ENCODE results near the gene KLB.
A peak's percentile ranks its signal among the peaks of the same experiment; 100 is the strongest.
"Not testable (repeated sequence)": the region's sequence is repeated elsewhere in the genome, so short reads cannot be mapped to it uniquely, and the experiment has no call there.

Gene KLB

GRCh38 chr4:39425297-39425696 is 18.6 kb downstream of the KLB start:
- DNase-seq (ENCODE audit: low read depth in 1 of 2, low spot score in 1 of 2) = not testable (repeated sequence)

GRCh38 chr4:39426728-39427127 is 20.0 kb downstream of the KLB start:
- DNase-seq (ENCODE audit: low read depth in 1 of 2, low spot score in 1 of 2) = no peak

GRCh38 chr4:39427520-39428114 is 20.9 kb downstream of the KLB start:
- DNase-seq (ENCODE audit: low read depth in 1 of 2, low spot score in 1 of 2) = no peak

- DNase-seq (ENCODE audit: low read depth in 1 of 2, low spot score in 1 of 2) = no peak
These were observed 23.0 kb downstream of the KLB start for GRCh38 chr4:39429476-39430334.

- no peak for DNase-seq (ENCODE audit: low read depth in 1 of 2, low spot score in 1 of 2)
These were observed 27.3 kb downstream of the KLB start for GRCh38 chr4:39433878-39434492.

GRCh38 chr4:39435659-39436563 is 29.2 kb downstream of the KLB start:
- DNase-seq (ENCODE audit: low read depth in 1 of 2, low spot score in 1 of 2) = no peak

- no peak for DNase-seq (ENCODE audit: low read depth in 1 of 2, low spot score in 1 of 2)
These were observed 34.9 kb downstream of the KLB start for GRCh38 chr4:39441593-39441992.

GRCh38 chr4:39442998-39443397 is 36.3 kb downstream of the KLB start:
- DNase-seq (ENCODE audit: low read depth in 1 of 2, low spot score in 1 of 2) = no peak

- no peak for DNase-seq (ENCODE audit: low read depth in 1 of 2, low spot score in 1 of 2)
These were observed 39.7 kb downstream of the KLB start for GRCh38 chr4:39446483-39446841.

GRCh38 chr4:39446842-39447573 is 40.3 kb downstream of the KLB start:
- peak in 1 of 2 donors; percentile 35 for DNase-seq (ENCODE audit: low read depth in 1 of 2, low spot score in 1 of 2)

GRCh38 chr4:39450618-39451017 is 43.9 kb downstream of the KLB start:
- no peak for DNase-seq (ENCODE audit: low read depth in 1 of 2, low spot score in 1 of 2)

- DNase-seq (ENCODE audit: low read depth in 1 of 2, low spot score in 1 of 2) = no peak
These were observed 44.8 kb downstream of the KLB start for GRCh38 chr4:39451423-39452023.

- DNase-seq (ENCODE audit: low read depth in 1 of 2, low spot score in 1 of 2) = no peak
These were observed 45.6 kb downstream of the KLB start for GRCh38 chr4:39452153-39452859.

GRCh38 chr4:39452860-39453587 is 46.3 kb downstream of the KLB start:
- no peak for DNase-seq (ENCODE audit: low read depth in 1 of 2, low spot score in 1 of 2)

- DNase-seq (ENCODE audit: low read depth in 1 of 2, low spot score in 1 of 2) = no peak
These were observed 47.0 kb downstream of the KLB start for GRCh38 chr4:39453738-39454137.

GRCh38 chr4:39455486-39455885 is 48.8 kb downstream of the KLB start:
- no peak for DNase-seq (ENCODE audit: low read depth in 1 of 2, low spot score in 1 of 2)

- DNase-seq (ENCODE audit: low read depth in 1 of 2, low spot score in 1 of 2) = no peak
These were observed 50.4 kb downstream of the KLB start for GRCh38 chr4:39456946-39457763.

- not testable (repeated sequence) for DNase-seq (ENCODE audit: low read depth in 1 of 2, low spot score in 1 of 2)
These were observed 51.4 kb downstream of the KLB start for GRCh38 chr4:39458161-39458504.

Measured in activated T-helper 1 cell treated with anti-CD3 and anti-CD28 coated beads, Interleukin-2, amount 50 U/mL, for 16 hours (primary cell).